K562 (cell line): ENCODE data around the gene YKT6. TPM values are rescaled to one million over a fixed set of nuclear protein-coding genes. Genes with fewer than 3 reads are reported as not detected.

Experiments
- ATAC-seq: fragments of 200-7000 bp; cut with Tn5 transposase; 3 replicates; pipeline ENCODE4 v1.9.1; 2020; ENCODE audit warnings: moderate library complexity
- BruUV-seq: library from RNA; stranded (reverse); fragments of 400-500 nt; replicated peaks from 2 replicates; lab custom pipeline; 2021; lab: Mats Ljungman, UMichigan
- CTCF ChIA-PET: fragments of 300-600 bp; formaldehyde crosslinking; extraction: SDS; loops from one replicate; lab custom pipeline; 2021; ENCODE audit warnings: low intra/inter-chr PET ratio; lab: Yijun Ruan, JAX
- POLR2A ChIA-PET: fragments of 300-600, 350-650 bp; sonication (Branson Sonifier 250); formaldehyde crosslinking; extraction: SDS; loops from one replicate; lab custom pipeline; 2021; ENCODE audit warnings: antibody characterized with exemption, inconsistent platforms; lab: Yijun Ruan, JAX
- DNase-seq, 4 experiments: peaks; one replicate each; pipeline versions ENCODE4 v3.0.0 to v3.0.0-alpha.2; 2011 to 2018; ENCODE audit warnings: low spot score in 3 of 4, mixed read lengths in 3 of 4; ENCODE audit errors: extremely low read depth in 1 of 4
- FAIRE-seq: peaks from 2 replicates; lab custom pipeline; 2011; peaks lifted over from hg19 to GRCh38; lab: Jason Lieb, UNC
- H2AFZ ChIP-seq: 2 replicates; pipeline ENCODE4 v1.6.0; 2011; ENCODE audit warnings: low read depth, low read length, control low read depth, inconsistent platforms
- H3K27ac ChIP-seq: fragments of 200-600 bp; 3 replicates; pipeline ENCODE4 v1.8.0; 2011; ENCODE audit warnings: low read depth, mild to moderate bottlenecking, control low read depth, inconsistent platforms, low read length, moderate library complexity, mixed read lengths; ENCODE audit errors: extremely low read depth
- H3K27me3 ChIP-seq, 2 experiments: fragments of 300-600 bp in 1 of 2; 2 replicates in 1 of 2; 3 replicates in 1 of 2; pipeline versions ENCODE4 v1.6.0 to v1.8.0; 2011; ENCODE audit warnings: inconsistent platforms in 2 of 2, low read length in 2 of 2, mild to moderate bottlenecking in 1 of 2, mixed read lengths in 1 of 2, moderate library complexity in 1 of 2; ENCODE audit not compliant: control insufficient read depth in 2 of 2, insufficient read depth in 2 of 2
- H3K36me3 ChIP-seq: fragments of 300-600 bp; 3 replicates; pipeline ENCODE4 v1.8.0; 2011; ENCODE audit warnings: mild to moderate bottlenecking, low read length, inconsistent platforms; ENCODE audit not compliant: control insufficient read depth, insufficient read depth
- H3K4me1 ChIP-seq, 2 experiments: fragments of 200-600 bp in 1 of 2; replicated peaks in 1 of 2; 2 replicates in 1 of 2; 3 replicates in 1 of 2; pipeline versions ENCODE4 v1.5.1 to v1.8.0; 2011; ENCODE audit warnings: inconsistent platforms in 2 of 2, low read length in 2 of 2, mild to moderate bottlenecking in 1 of 2, mixed read lengths in 1 of 2, moderate library complexity in 1 of 2; ENCODE audit not compliant: control insufficient read depth in 2 of 2, insufficient read depth in 2 of 2
- H3K4me2 ChIP-seq: 2 replicates; pipeline ENCODE4 v1.6.1; 2011; ENCODE audit warnings: low read length, control low read depth, inconsistent platforms, mixed read lengths; ENCODE audit not compliant: insufficient read depth
- H3K4me3 ChIP-seq: fragments of 200-600 bp; sonication (generic), shearing (Covaris generic); 2 replicates; pipeline ENCODE4 v1.5.1; 2016; ENCODE audit warnings: control low read depth, inconsistent platforms
- H3K79me2 ChIP-seq: fragments of 200-600 bp; 3 replicates; pipeline ENCODE4 v1.8.0; 2011; ENCODE audit warnings: low read length, inconsistent platforms; ENCODE audit not compliant: control insufficient read depth, insufficient read depth
- H3K9ac ChIP-seq, 2 experiments: 2 replicates each; pipeline versions ENCODE4 v1.6.0 to v1.6.1; 2011; ENCODE audit warnings: low read depth in 2 of 2, low read length in 2 of 2, control low read depth in 1 of 2, inconsistent platforms in 1 of 2, mild to moderate bottlenecking in 1 of 2, mixed read lengths in 1 of 2; ENCODE audit not compliant: insufficient read depth in 1 of 2
- H3K9me1 ChIP-seq: one replicate; pipeline ENCODE4 v1.6.0; 2011; ENCODE audit warnings: inconsistent platforms, mild to moderate bottlenecking, low read length, moderate library complexity; ENCODE audit not compliant: control insufficient read depth, insufficient read depth
- H3K9me3 ChIP-seq: replicated peaks from 2 replicates; pipeline ENCODE4 v1.5.1; 2011; ENCODE audit warnings: low read depth, low read length, inconsistent platforms; ENCODE audit not compliant: control insufficient read depth, insufficient read depth
- H4K20me1 ChIP-seq: replicated peaks from 2 replicates; pipeline ENCODE4 v1.6.1; 2011; ENCODE audit warnings: low read length, inconsistent platforms, mixed read lengths; ENCODE audit not compliant: control insufficient read depth, insufficient read depth
- E2F6 ChIP-seq, 2 experiments: IDR thresholded peaks; 2 replicates each; pipeline ENCODE4 v1.6.1; 2011; ENCODE audit warnings: borderline replicate concordance in 1 of 2, control low read depth in 1 of 2, low read depth in 1 of 2, low read length in 1 of 2, mild to moderate bottlenecking in 1 of 2, mixed read lengths in 1 of 2, moderate library complexity in 1 of 2; ENCODE audit not compliant: insufficient read depth in 1 of 2, insufficient read length in 1 of 2, poor library complexity in 1 of 2, severe bottlenecking in 1 of 2; ENCODE audit errors: extremely low read depth in 1 of 2
- EGR1 ChIP-seq: fragments of 450-650 bp; conservative IDR thresholded peaks from 2 replicates; pipeline ENCODE4 v1.6.1; 2017; ENCODE audit warnings: mild to moderate bottlenecking
- WGBS: fragments of 100-300 bp; shearing (Covaris generic); methylation state at CpG from one replicate; pipeline ENCODE4 v1.1.6; 2016; ENCODE audit warnings: low coverage, mixed read lengths; ENCODE audit not compliant: insufficient coverage; ENCODE audit errors: missing lambda C conversion rate; 5-methylcytosine and 5-hydroxymethylcytosine counted together
- in situ Hi-C: fragments of 300-500 bp; cut with MboI; formaldehyde crosslinking; loops from 4 replicates; pipeline ENCODE4 v1.15.0; 2018; ENCODE audit warnings: inconsistent platforms, mixed read lengths
- intact Hi-C: fragments of 100-400 bp; cut with micrococcal nuclease; formaldehyde crosslinking; loops from 2 replicates; pipeline ENCODE4 v1.14.2; 2022
- polyA plus RNA-seq, 8 experiments: library from polyadenylated mRNA; depleted of rRNA in 4 of 8; stranded (reverse) in 5 of 8; unstranded in 3 of 8; fragments of >200 nt; fragmentation: Nextera tagmentation in 2 of 8; fragmentation: Illumina TruSeq in 1 of 8; extraction: Ambion mirVana in 2 of 8; extraction: Trizol in 1 of 8; gene quantifications; 2 replicates each; pipeline versions ENCODE4 v1.2.1 to v1.2.3, GENCODE V29; 2011 to 2014; ENCODE audit warnings: inconsistent platforms in 1 of 8, missing spikeins in 1 of 8
- total RNA-seq, 7 experiments: library from RNA; depleted of rRNA in 6 of 7; stranded (reverse); fragments of >200 nt in 6 of 7; fragmentation: Illumina TruSeq in 2 of 7; extraction: Trizol in 2 of 7; gene quantifications; 2 replicates each; pipeline versions ENCODE4 v1.2.1 to v1.2.3, GENCODE V29; 2011 to 2021; ENCODE audit warnings: low replicate concordance in 1 of 7

YKT6 gene
- total and polyA plus RNA-seq, 9 of the 15 experiments (the other 6 are each of a cell fraction or from before 2014, with no cell fraction given) = 1.6 to 90.6 (median 75.1) TPM

GRCh38 chr7:44155191-44156185 lies 45.3 kb upstream of the YKT6 start:
- ChIA-PET CTCF (no interaction called here), POLR2A (interaction anchor here (0.5 to 0.7 kb wide), 3 partner anchors 12 to 186 kb away, joined by 3 read pairs; no protein-coding TSS in a partner anchor)
- Histone ChIP-seq H3K27me3 (no peaks in the 10 kb centered on the region), H3K9me3 (no peaks in the 10 kb centered on the region), H3K4me1 (peaks cover 0 to 35% of the 10 kb centered on the region in 2 experiments; a peak in 3 of 5 replicates), H3K36me3 (no peaks in the 10 kb centered on the region), H3K9me1 (no peaks in the 10 kb centered on the region), H3K4me2 (no peak overlapping the region), H3K79me2 (no peaks in the 10 kb centered on the region), H3K4me3 (no peak overlapping the region), H3K27ac (no peak overlapping the region), H2AFZ (no peak overlapping the region), H4K20me1 (no peaks in the 10 kb centered on the region; the same call in 1 of the 2 replicates), H3K9ac (peak overlapping the region in 1 of 2 experiments; percentile 8; a peak in 1 of 4 replicates)
- in situ Hi-C loops (no loop called here), intact Hi-C loops (no loop called here)
- no TSS peak for BruUV-seq
- no peak for ATAC-seq
- TF ChIP-seq E2F6 (IDR thresholded peaks at IDR 0.05; ENCODE audit: borderline replicate concordance in 1 of 2, extremely low read depth in 1 of 2, insufficient read depth in 1 of 2, insufficient read length in 1 of 2, low read depth in 1 of 2, low read length in 1 of 2, poor library complexity in 1 of 2, severe bottlenecking in 1 of 2) (peak in 1 of 2 experiments; percentile 26), EGR1 (no peak)
- DNase-seq = no peak
- WGBS = 14% methylated on average over 8 of the region's 8 CpGs
- FAIRE-seq = no peak
